Esophagus squamous epithelium (tissue), 5 donors: Measurements from ENCODE around the gene COBLL1. TPM values are rescaled to one million over a fixed set of nuclear protein-coding genes. Genes with fewer than 3 reads are reported as not detected.

Experiments
- DNase-seq: peaks from one replicate; lab custom pipeline; 2025; lab: John Stamatoyannopoulos, UW
- H3K27ac ChIP-seq, 4 donors: fragments of 200-600 bp; sonication (generic); one replicate each; pipeline ENCODE4 v1.5.1; 2016 to 2019; ENCODE audit warnings: mild to moderate bottlenecking in 1 of 4
- H3K27me3 ChIP-seq, 4 donors: fragments of 200-600 bp; sonication (generic); 1 replicate in 3 of 4; 2 replicates in 1 of 4; pipeline versions ENCODE4 v1.5.1 to v1.6.0; 2017 to 2021; ENCODE audit warnings: antibody characterized with exemption in 1 of 4
- H3K36me3 ChIP-seq, 3 donors: fragments of 200-600 bp; sonication (generic); one replicate each; pipeline ENCODE4 v1.5.1; 2016 to 2019
- H3K4me1 ChIP-seq, 3 donors: fragments of 200-600 bp; sonication (generic); one replicate each; pipeline ENCODE4 v1.5.1; 2017 to 2019
- H3K4me3 ChIP-seq, 4 donors: fragments of 200-600 bp; sonication (generic); 1 replicate in 3 of 4; 2 replicates in 1 of 4; pipeline ENCODE4 v1.5.1; 2016 to 2019; ENCODE audit warnings: mild to moderate bottlenecking in 2 of 4, moderate library complexity in 1 of 4
- H3K9me3 ChIP-seq, 3 donors: fragments of 200-600 bp; sonication (generic); one replicate each; pipeline ENCODE4 v1.5.1; 2016 to 2019
- CTCF ChIP-seq, 6 experiments: fragments of 450-650 bp in 4 of 6; fragments of 200-600 bp in 2 of 6; sonication (generic) in 2 of 6; IDR thresholded peaks; one replicate each; pipeline ENCODE4 v1.5.1; 2016 to 2019; ENCODE audit warnings: antibody characterized with exemption in 6 of 6, mild to moderate bottlenecking in 4 of 6, moderate library complexity in 4 of 6
- POLR2A ChIP-seq, 4 donors: fragments of 450-650 bp; IDR thresholded peaks; one replicate each; pipeline ENCODE4 v1.6.1; 2017; ENCODE audit warnings: antibody characterized with exemption in 4 of 4, mild to moderate bottlenecking in 4 of 4, moderate library complexity in 3 of 4
- WGBS, 2 donors: methylation state at CpG; one replicate each; pipeline ENCODE4 v1.1.5; 2018; 5-methylcytosine and 5-hydroxymethylcytosine counted together
- intact Hi-C: fragments of 100-400 bp; cut with DNase I; formaldehyde crosslinking; loops from one replicate; pipeline ENCODE4 v1.15.0; 2022
- total RNA-seq, 4 donors: library from RNA; depleted of rRNA; stranded (reverse); fragments of >200 nt; gene quantifications; one replicate each; pipeline ENCODE4 v1.1.0, GENCODE V29; 2016
- donor health status: DM: yes; HTN: yes; CAD: no.

COBLL1 gene
- total RNA-seq, 4 donors from 2014 or later = 35.4 to 88.9 (median 71.4) TPM

GRCh38 chr2:164745012-164745797, 96.4 kb downstream of the COBLL1 start:
- intact Hi-C loops = no loop called here
- Histone ChIP-seq H3K4me1 (peaks cover 0 to 33% (median 1%) of the 10 kb centered on the region in 3 donors), H3K27ac (no peak overlapping the region), H3K36me3 (peaks cover 0 to 22% (median 0%) of the 10 kb centered on the region in 3 donors), H3K9me3 (no peaks in the 10 kb centered on the region), H3K27me3 (no peaks in the 10 kb centered on the region), H3K4me3 (no peak overlapping the region)
- no peak for TF ChIP-seq POLR2A (IDR thresholded peaks at IDR 0.05)
- no peak for TF ChIP-seq CTCF (IDR thresholded peaks at IDR 0.05)
- 65 to 72% methylated on average over 5 of the region's 5 CpGs for WGBS, 2 donors
- no peak for DNase-seq

GRCh38 chr2:164742738-164743317, 98.8 kb downstream of the COBLL1 start:
- Histone ChIP-seq H3K36me3 (peaks cover 0 to 22% (median 0%) of the 10 kb centered on the region in 3 donors), H3K4me3 (no peak overlapping the region), H3K27ac (no peak overlapping the region), H3K27me3 (no peaks in the 10 kb centered on the region), H3K9me3 (no peaks in the 10 kb centered on the region), H3K4me1 (peaks cover 0 to 41% (median 5%) of the 10 kb centered on the region in 3 donors)
- no peak for TF ChIP-seq POLR2A (IDR thresholded peaks at IDR 0.05)
- TF ChIP-seq CTCF (IDR thresholded peaks at IDR 0.05) = no peak
- intact Hi-C loops = no loop called here
- no peak for DNase-seq
- 84 to 90% methylated on average over 4 of the region's 4 CpGs for WGBS, 2 donors

- H3K27me3 ChIP-seq = no peaks in the 10 kb centered on the region
- peak overlapping the region in 2 of 4 donors; percentile 51 to 61 for H3K27ac ChIP-seq
- peaks cover 0 to 22% (median 0%) of the 10 kb centered on the region in 3 donors for H3K36me3 ChIP-seq
- no peak for DNase-seq
- no peak for TF ChIP-seq POLR2A (IDR thresholded peaks at IDR 0.05)
- no peak for TF ChIP-seq CTCF (IDR thresholded peaks at IDR 0.05)
- WGBS, 2 donors = 16 to 24% methylated on average over 3 of the region's 3 CpGs
- intact Hi-C loops = loop anchor here (10.0 kb wide), 1 partner anchor 175 kb away; no protein-coding TSS in a partner anchor
- peaks cover 0 to 35% (median 7%) of the 10 kb centered on the region in 3 donors for H3K4me1 ChIP-seq
- H3K4me3 ChIP-seq = no peak overlapping the region
- no peaks in the 10 kb centered on the region for H3K9me3 ChIP-seq
Measured at GRCh38 chr2:164739966-164740365, 101.7 kb downstream of the COBLL1 start.

- Histone ChIP-seq H3K4me3 (no peak overlapping the region), H3K27me3 (no peaks in the 10 kb centered on the region), H3K4me1 (peaks cover 6 to 46% (median 7%) of the 10 kb centered on the region in 3 donors), H3K9me3 (no peaks in the 10 kb centered on the region), H3K27ac (peak overlapping the region in 2 of 4 donors; percentile 1 to 31), H3K36me3 (peaks cover 0 to 14% (median 0%) of the 10 kb centered on the region in 3 donors)
- intact Hi-C loops = loop anchor here (10.0 kb wide), 1 partner anchor 177 kb away; no protein-coding TSS in a partner anchor
- peak; percentile 59 to 82 (median 77) for TF ChIP-seq CTCF (IDR thresholded peaks at IDR 0.05)
- no peak for TF ChIP-seq POLR2A (IDR thresholded peaks at IDR 0.05)
- 1 to 2% methylated on average over 9 of the region's 9 CpGs for WGBS, 2 donors
- DNase-seq = no peak
Measured at GRCh38 chr2:164737612-164738081, 104.0 kb downstream of the COBLL1 start.
